ENCODE results near the gene RPS4Y1. TPM values are rescaled to one million over a fixed set of nuclear protein-coding genes. Genes with fewer than 3 reads are reported as not detected.

Gene RPS4Y1
- total RNA-seq, 5 donors from 2014 or later (not counting 1 experiment from before 2014, with no cell fraction given): 1.3 to 445 (median 405) TPM; not detected in 1

DNA sequence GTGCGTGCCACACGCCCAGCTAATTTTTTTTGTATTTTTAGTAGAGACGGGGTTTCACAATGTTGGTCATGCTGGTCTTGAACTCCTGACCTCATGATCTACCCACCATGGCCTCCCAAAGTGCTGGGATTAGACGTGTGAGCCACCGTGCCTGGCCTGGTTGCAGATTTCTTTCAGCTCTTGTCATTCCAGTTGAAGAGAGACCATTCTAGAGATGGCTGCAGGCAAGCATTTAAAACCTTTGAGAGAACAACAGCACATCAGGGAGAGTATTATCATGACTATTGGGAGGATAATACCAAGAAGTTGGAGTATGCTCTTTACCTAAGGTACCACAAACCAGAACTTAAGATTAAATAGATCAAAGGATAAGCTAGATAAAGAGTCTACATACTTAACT is 12.9 kb upstream of the RPS4Y1 start:
- ATAC-seq (replicated peaks in 1 of 4) (no peak), DNase-seq (no peak)
- no peak overlapping the region for H3K27ac Mint-ChIP-seq
- peaks cover 0 to 4% (median 0%) of the 10 kb centered on the region in 3 donors for H3K9me3 Mint-ChIP-seq
- WGBS (ENCODE audit: insufficient coverage): no CpG with 5 or more reads among the region's 5 CpGs
- H3K4me3 Mint-ChIP-seq: no peak overlapping the region
- H3K9me3 ChIP-seq: no peaks in the 10 kb centered on the region
- H3K36me3 Mint-ChIP-seq: no peaks in the 10 kb centered on the region
- H3K27me3 Mint-ChIP-seq: peaks cover 0 to 36% of the 10 kb centered on the region in 2 donors
- ChIA-PET POLR2A (no interaction called here), CTCF (no interaction called here)
- H3K4me1 Mint-ChIP-seq: no peaks in the 10 kb centered on the region
- H3K4me1 ChIP-seq (ENCODE audit: control insufficient read depth in 1 of 2, extremely low read depth in 1 of 2, insufficient read depth in 2 of 2, low read length in 2 of 2): no peaks in the 10 kb centered on the region
- H3K4me3 ChIP-seq (ENCODE audit: control insufficient read depth in 1 of 2, extremely low read depth in 1 of 2, low read length in 1 of 2): no peak overlapping the region
- H3K36me3 ChIP-seq (ENCODE audit: control insufficient read depth in 2 of 2, extremely low read depth in 1 of 2, insufficient read depth in 1 of 2, low read length in 1 of 2): no peaks in the 10 kb centered on the region
- no peak overlapping the region for H3K27ac ChIP-seq (ENCODE audit: low read length)
- H3K27me3 ChIP-seq (replicated peaks in 1 of 2; ENCODE audit: control insufficient read depth in 2 of 2, extremely low read depth in 1 of 2, insufficient read depth in 2 of 2, low read length in 1 of 2): peaks cover 0 to 8% of the 10 kb centered on the region in 2 experiments

DNA sequence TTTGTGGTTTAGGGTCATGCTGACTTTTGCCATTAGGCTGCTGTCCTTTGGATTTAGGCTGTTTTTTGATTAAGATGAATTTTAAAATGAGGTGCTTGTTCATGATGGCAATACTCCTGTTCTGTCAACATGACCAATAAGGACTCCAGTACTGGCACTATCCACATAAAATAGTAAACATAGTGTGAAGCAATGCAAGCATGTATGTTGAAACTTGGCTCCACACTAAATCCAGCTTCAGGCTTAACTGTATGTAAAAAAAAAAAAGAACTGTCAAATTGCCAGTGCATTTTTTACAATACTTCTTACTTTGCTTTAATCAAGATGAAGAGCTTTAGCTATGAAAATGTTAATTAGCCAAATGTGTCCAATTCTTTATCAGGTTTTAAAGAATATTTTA is 6.2 kb upstream of the RPS4Y1 start:
- Mint-ChIP-seq H3K9me3 (peaks cover 0 to 4% (median 0%) of the 10 kb centered on the region in 3 donors), H3K36me3 (no peaks in the 10 kb centered on the region), H3K27ac (no peak overlapping the region), H3K27me3 (peaks cover 0 to 28% of the 10 kb centered on the region in 2 donors), H3K4me3 (no peak overlapping the region), H3K4me1 (peaks cover 0 to 2% (median 0%) of the 10 kb centered on the region in 3 donors)
- ATAC-seq (replicated peaks in 1 of 4): no peak
- Histone ChIP-seq H3K9me3 (no peaks in the 10 kb centered on the region), H3K27ac (ENCODE audit: low read length) (no peak overlapping the region), H3K36me3 (ENCODE audit: control insufficient read depth in 2 of 2, extremely low read depth in 1 of 2, insufficient read depth in 1 of 2, low read length in 1 of 2) (no peaks in the 10 kb centered on the region), H3K27me3 (replicated peaks in 1 of 2; ENCODE audit: control insufficient read depth in 2 of 2, extremely low read depth in 1 of 2, insufficient read depth in 2 of 2, low read length in 1 of 2) (peaks cover 0 to 2% of the 10 kb centered on the region in 2 experiments), H3K4me1 (ENCODE audit: control insufficient read depth in 1 of 2, extremely low read depth in 1 of 2, insufficient read depth in 2 of 2, low read length in 2 of 2) (no peaks in the 10 kb centered on the region), H3K4me3 (ENCODE audit: control insufficient read depth in 1 of 2, extremely low read depth in 1 of 2, low read length in 1 of 2) (no peak overlapping the region)
- CTCF ChIA-PET: no interaction called here
- no peak for DNase-seq
- POLR2A ChIA-PET: no interaction called here

DNA sequence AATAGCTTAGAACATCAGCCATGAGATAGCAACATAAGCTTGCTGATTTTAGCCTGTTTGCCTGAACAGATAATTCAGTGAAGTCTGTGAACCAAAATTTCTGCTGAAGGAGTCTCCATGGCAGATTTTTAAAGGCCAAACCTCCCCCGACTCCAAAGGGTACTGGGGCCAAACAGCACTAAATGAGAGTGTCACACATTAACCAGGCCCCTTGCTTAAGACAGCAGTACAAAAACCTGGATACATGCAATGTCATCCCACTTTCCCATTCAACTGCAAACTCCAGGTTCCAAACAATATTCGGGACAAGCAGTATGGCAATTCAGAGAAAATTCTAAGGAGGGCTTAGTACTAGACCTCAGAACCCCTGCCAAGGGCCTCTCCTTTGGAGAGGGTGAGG is 4.3 kb upstream of the RPS4Y1 start:
- H3K4me3 ChIP-seq (ENCODE audit: control insufficient read depth in 1 of 2, extremely low read depth in 1 of 2, low read length in 1 of 2): no peak overlapping the region
- Mint-ChIP-seq H3K27me3 (peaks cover 0 to 15% of the 10 kb centered on the region in 2 donors), H3K9me3 (no peaks in the 10 kb centered on the region), H3K36me3 (peaks cover 3% of the 10 kb centered on the region), H3K27ac (no peak overlapping the region), H3K4me1 (peaks cover 0 to 14% (median 0%) of the 10 kb centered on the region in 3 donors), H3K4me3 (no peak overlapping the region)
- ChIA-PET CTCF (no interaction called here), POLR2A (no interaction called here)
- DNase-seq: no peak
- ATAC-seq (replicated peaks in 1 of 4): no peak
- no peaks in the 10 kb centered on the region for H3K9me3 ChIP-seq
- no CpG with 5 or more reads among the region's 2 CpGs for WGBS (ENCODE audit: insufficient coverage)
- no peaks in the 10 kb centered on the region for H3K36me3 ChIP-seq (ENCODE audit: control insufficient read depth in 2 of 2, extremely low read depth in 1 of 2, insufficient read depth in 1 of 2, low read length in 1 of 2)
- peaks cover 0 to 7% of the 10 kb centered on the region in 2 experiments for H3K4me1 ChIP-seq (ENCODE audit: control insufficient read depth in 1 of 2, extremely low read depth in 1 of 2, insufficient read depth in 2 of 2, low read length in 2 of 2)
- H3K27ac ChIP-seq (ENCODE audit: low read length): no peak overlapping the region
- peaks cover 0 to 2% of the 10 kb centered on the region in 2 experiments for H3K27me3 ChIP-seq (replicated peaks in 1 of 2; ENCODE audit: control insufficient read depth in 2 of 2, extremely low read depth in 1 of 2, insufficient read depth in 2 of 2, low read length in 1 of 2)

DNA sequence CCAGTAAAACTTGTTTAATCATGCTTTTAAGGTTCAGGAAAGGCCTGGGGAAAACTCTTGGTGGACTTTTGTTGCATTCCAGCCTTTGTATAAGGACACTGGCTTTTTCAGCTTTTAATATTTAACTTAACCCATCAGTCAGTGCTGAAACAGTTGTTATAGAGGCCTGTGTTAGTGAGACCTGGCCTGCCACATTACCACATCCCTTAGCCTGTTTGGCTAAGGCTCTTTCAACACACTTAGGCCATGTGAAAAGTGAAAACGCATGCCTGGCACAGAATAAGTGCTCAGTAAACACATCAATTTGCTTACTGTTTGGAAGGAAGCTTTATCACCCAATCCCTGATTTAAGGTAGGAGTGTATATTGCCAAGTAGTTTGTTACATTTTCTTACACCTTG is 3.5 kb upstream of the RPS4Y1 start:
- Mint-ChIP-seq H3K4me1 (peaks cover 0 to 21% (median 0%) of the 10 kb centered on the region in 3 donors), H3K27ac (no peak overlapping the region), H3K9me3 (no peaks in the 10 kb centered on the region), H3K36me3 (peaks cover 3% of the 10 kb centered on the region), H3K27me3 (peaks cover 0 to 11% of the 10 kb centered on the region in 2 donors), H3K4me3 (no peak overlapping the region)
- POLR2A ChIA-PET: no interaction called here
- Histone ChIP-seq H3K27ac (ENCODE audit: low read length) (no peak overlapping the region), H3K27me3 (replicated peaks in 1 of 2; ENCODE audit: control insufficient read depth in 2 of 2, extremely low read depth in 1 of 2, insufficient read depth in 2 of 2, low read length in 1 of 2) (peaks cover 0 to 2% of the 10 kb centered on the region in 2 experiments), H3K9me3 (no peaks in the 10 kb centered on the region), H3K4me1 (ENCODE audit: control insufficient read depth in 1 of 2, extremely low read depth in 1 of 2, insufficient read depth in 2 of 2, low read length in 2 of 2) (peaks cover 0 to 14% of the 10 kb centered on the region in 2 experiments), H3K4me3 (ENCODE audit: control insufficient read depth in 1 of 2, extremely low read depth in 1 of 2, low read length in 1 of 2) (no peak overlapping the region), H3K36me3 (ENCODE audit: control insufficient read depth in 2 of 2, extremely low read depth in 1 of 2, insufficient read depth in 1 of 2, low read length in 1 of 2) (peaks cover 0 to 4% of the 10 kb centered on the region in 2 donors)
- no peak for DNase-seq
- WGBS (ENCODE audit: insufficient coverage): no CpG with 5 or more reads among the region's 1 CpG
- ATAC-seq (replicated peaks in 1 of 4): no peak
- CTCF ChIA-PET: no interaction called here

DNA sequence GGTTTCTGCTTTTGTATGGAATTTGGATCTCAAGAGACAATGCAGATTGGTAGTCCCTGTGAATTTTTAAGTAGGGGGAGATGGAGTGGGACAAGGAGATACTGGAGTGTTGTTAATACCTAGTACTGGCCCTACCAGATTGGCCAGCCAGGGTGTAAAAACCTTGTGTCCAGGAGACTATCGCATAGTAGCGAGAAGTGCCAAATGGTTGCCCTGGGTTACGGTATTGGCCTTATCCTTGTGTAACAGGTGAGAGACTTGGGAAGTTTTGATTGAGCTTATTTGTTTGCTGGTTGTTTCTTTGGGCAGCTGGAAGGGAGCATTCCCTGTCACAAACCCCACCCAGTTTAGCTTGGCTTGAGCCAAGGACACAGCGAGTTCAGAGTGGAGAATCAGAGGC is 5.4 kb downstream of the RPS4Y1 start:
- ChIA-PET CTCF (no interaction called here), POLR2A (no interaction called here)
- no peak for DNase-seq
- no peaks in the 10 kb centered on the region for H3K9me3 ChIP-seq
- 80% methylated on average over 1 of the region's 4 CpGs for WGBS (ENCODE audit: insufficient coverage)
- no peaks in the 10 kb centered on the region for H3K27me3 Mint-ChIP-seq
- no peak for ATAC-seq (replicated peaks in 1 of 4)
- H3K36me3 Mint-ChIP-seq: peaks cover 62% of the 10 kb centered on the region
- no peak overlapping the region for H3K4me3 Mint-ChIP-seq
- H3K36me3 ChIP-seq (ENCODE audit: control insufficient read depth in 2 of 2, extremely low read depth in 1 of 2, insufficient read depth in 1 of 2, low read length in 1 of 2): peaks cover 0 to 75% of the 10 kb centered on the region in 2 donors
- no peaks in the 10 kb centered on the region for H3K27me3 ChIP-seq (replicated peaks in 1 of 2; ENCODE audit: control insufficient read depth in 2 of 2, extremely low read depth in 1 of 2, insufficient read depth in 2 of 2, low read length in 1 of 2)
- H3K27ac ChIP-seq (ENCODE audit: low read length): no peak overlapping the region
- peaks cover 0 to 12% of the 10 kb centered on the region in 2 experiments for H3K4me1 ChIP-seq (ENCODE audit: control insufficient read depth in 1 of 2, extremely low read depth in 1 of 2, insufficient read depth in 2 of 2, low read length in 2 of 2)
- no peaks in the 10 kb centered on the region for H3K9me3 Mint-ChIP-seq
- peaks cover 0 to 92% (median 0%) of the 10 kb centered on the region in 3 donors for H3K4me1 Mint-ChIP-seq
- no peak overlapping the region for H3K4me3 ChIP-seq (ENCODE audit: control insufficient read depth in 1 of 2, extremely low read depth in 1 of 2, low read length in 1 of 2)
- no peak overlapping the region for H3K27ac Mint-ChIP-seq

DNA sequence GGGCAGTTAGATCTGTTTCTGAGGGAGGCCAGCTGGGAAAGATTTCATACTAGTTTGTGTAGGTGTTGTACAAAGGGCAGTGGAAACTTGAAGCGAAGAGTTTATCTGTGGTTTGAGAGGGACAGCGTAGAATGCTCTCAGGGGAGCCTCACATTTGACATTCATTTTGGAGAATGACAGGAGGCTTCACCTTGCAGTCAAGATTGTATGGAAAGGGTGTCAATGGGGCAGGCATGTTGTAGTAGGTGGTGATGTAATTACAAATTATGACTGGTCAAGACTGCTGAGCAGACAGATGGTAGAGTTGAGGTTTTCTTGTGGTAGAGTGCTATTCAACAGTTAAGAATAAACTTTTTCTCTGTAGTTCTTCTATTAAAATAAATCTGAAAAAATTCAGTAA is 7.0 kb downstream of the RPS4Y1 start:
- no peak overlapping the region for H3K27ac Mint-ChIP-seq
- no peak overlapping the region for H3K27ac ChIP-seq (ENCODE audit: low read length)
- no peak overlapping the region for H3K4me3 Mint-ChIP-seq
- WGBS (ENCODE audit: insufficient coverage): 40% methylated on average over 2 of the region's 2 CpGs
- POLR2A ChIA-PET: no interaction called here
- no peaks in the 10 kb centered on the region for H3K9me3 ChIP-seq
- H3K4me3 ChIP-seq (ENCODE audit: control insufficient read depth in 1 of 2, extremely low read depth in 1 of 2, low read length in 1 of 2): no peak overlapping the region
- DNase-seq: no peak
- H3K27me3 Mint-ChIP-seq: no peaks in the 10 kb centered on the region
- peaks cover 62% of the 10 kb centered on the region for H3K36me3 Mint-ChIP-seq
- CTCF ChIA-PET: no interaction called here
- peaks cover 0 to 92% (median 0%) of the 10 kb centered on the region in 3 donors for H3K4me1 Mint-ChIP-seq
- peaks cover 0 to 3% of the 10 kb centered on the region in 2 experiments for H3K4me1 ChIP-seq (ENCODE audit: control insufficient read depth in 1 of 2, extremely low read depth in 1 of 2, insufficient read depth in 2 of 2, low read length in 2 of 2)
- ATAC-seq (replicated peaks in 1 of 4): no peak
- peaks cover 0 to 78% of the 10 kb centered on the region in 2 donors for H3K36me3 ChIP-seq (ENCODE audit: control insufficient read depth in 2 of 2, extremely low read depth in 1 of 2, insufficient read depth in 1 of 2, low read length in 1 of 2)
- no peaks in the 10 kb centered on the region for H3K9me3 Mint-ChIP-seq
- H3K27me3 ChIP-seq (replicated peaks in 1 of 2; ENCODE audit: control insufficient read depth in 2 of 2, extremely low read depth in 1 of 2, insufficient read depth in 2 of 2, low read length in 1 of 2): no peaks in the 10 kb centered on the region

DNA sequence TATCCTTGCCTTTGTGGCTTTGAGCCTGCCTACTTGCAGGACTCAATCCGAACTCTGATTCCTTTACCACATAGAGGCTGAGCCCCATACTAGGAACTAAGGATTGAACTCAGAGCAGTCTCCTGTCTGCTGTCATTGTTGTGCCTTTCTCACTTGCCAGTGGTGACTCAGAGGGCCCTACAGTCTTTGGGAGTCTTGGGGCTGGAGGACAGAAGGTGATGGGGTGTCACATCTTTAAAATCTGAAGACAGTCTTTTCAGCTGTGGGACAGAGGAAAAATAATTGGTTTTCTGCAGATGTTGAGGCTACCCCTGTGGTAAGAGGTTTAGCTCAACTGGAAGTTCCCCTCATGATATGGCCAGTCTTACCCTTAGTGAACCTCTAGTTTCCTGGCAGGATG is 8.0 kb downstream of the RPS4Y1 start:
- Histone ChIP-seq H3K4me3 (ENCODE audit: control insufficient read depth in 1 of 2, extremely low read depth in 1 of 2, low read length in 1 of 2) (no peak overlapping the region), H3K36me3 (ENCODE audit: control insufficient read depth in 2 of 2, extremely low read depth in 1 of 2, insufficient read depth in 1 of 2, low read length in 1 of 2) (peaks cover 0 to 75% of the 10 kb centered on the region in 2 donors), H3K27ac (ENCODE audit: low read length) (no peak overlapping the region), H3K4me1 (ENCODE audit: control insufficient read depth in 1 of 2, extremely low read depth in 1 of 2, insufficient read depth in 2 of 2, low read length in 2 of 2) (no peaks in the 10 kb centered on the region), H3K9me3 (no peaks in the 10 kb centered on the region), H3K27me3 (replicated peaks in 1 of 2; ENCODE audit: control insufficient read depth in 2 of 2, extremely low read depth in 1 of 2, insufficient read depth in 2 of 2, low read length in 1 of 2) (no peaks in the 10 kb centered on the region)
- Mint-ChIP-seq H3K27ac (no peak overlapping the region), H3K9me3 (no peaks in the 10 kb centered on the region), H3K27me3 (no peaks in the 10 kb centered on the region), H3K4me3 (no peak overlapping the region), H3K4me1 (peaks cover 0 to 89% (median 0%) of the 10 kb centered on the region in 3 donors), H3K36me3 (peaks cover 57% of the 10 kb centered on the region)
- no peak for DNase-seq
- ChIA-PET CTCF (no interaction called here), POLR2A (no interaction called here)
- no CpG with 5 or more reads among the region's 1 CpG for WGBS (ENCODE audit: insufficient coverage)
- no peak for ATAC-seq (replicated peaks in 1 of 4)
